Spleen (tissue), 7 donors: ENCODE results near the gene MAGEA9B.

ENCODE experiments used
- POLR2A ChIP-seq, 3 donors: fragments of 450-650 bp; IDR thresholded peaks; one replicate each; pipeline ENCODE4 v1.5.1; 2017; ENCODE audit warnings: antibody characterized with exemption in 3 of 3, mild to moderate bottlenecking in 1 of 3
- POLR2AphosphoS5 ChIP-seq, 3 donors: sonication (generic); formaldehyde crosslinking; IDR thresholded peaks; one replicate each; pipeline ENCODE4 v1.5.1; 2017; ENCODE audit warnings: antibody characterized with exemption in 3 of 3
- TF ChIP-seq, protein P1 (sequence below), 11 experiments: fragments of 200-600 bp in 7 of 11; fragments of 450-650 bp in 4 of 11; sonication (generic) in 4 of 11; IDR thresholded peaks in 8 of 11; conservative IDR thresholded peaks in 3 of 11; 1 replicate in 7 of 11; 2 replicates in 4 of 11; pipeline versions ENCODE4 v1.4.0 to v1.8.0; 2016 to 2021; ENCODE audit warnings: antibody characterized with exemption in 11 of 11, inconsistent platforms in 4 of 11, mild to moderate bottlenecking in 1 of 11
- donor health status: DM: no; HTN: no; CAD: no; lungs with moderate emphysema.
- donor health status: DM: no; HTN: no; CAD: no.
- donor health status: DM: no; HTN: no; CAD: no.

GRCh38 chrX:149610511-149610910, 23.3 kb upstream of the MAGEA9B start:
- TF ChIP-seq, protein P1, sequence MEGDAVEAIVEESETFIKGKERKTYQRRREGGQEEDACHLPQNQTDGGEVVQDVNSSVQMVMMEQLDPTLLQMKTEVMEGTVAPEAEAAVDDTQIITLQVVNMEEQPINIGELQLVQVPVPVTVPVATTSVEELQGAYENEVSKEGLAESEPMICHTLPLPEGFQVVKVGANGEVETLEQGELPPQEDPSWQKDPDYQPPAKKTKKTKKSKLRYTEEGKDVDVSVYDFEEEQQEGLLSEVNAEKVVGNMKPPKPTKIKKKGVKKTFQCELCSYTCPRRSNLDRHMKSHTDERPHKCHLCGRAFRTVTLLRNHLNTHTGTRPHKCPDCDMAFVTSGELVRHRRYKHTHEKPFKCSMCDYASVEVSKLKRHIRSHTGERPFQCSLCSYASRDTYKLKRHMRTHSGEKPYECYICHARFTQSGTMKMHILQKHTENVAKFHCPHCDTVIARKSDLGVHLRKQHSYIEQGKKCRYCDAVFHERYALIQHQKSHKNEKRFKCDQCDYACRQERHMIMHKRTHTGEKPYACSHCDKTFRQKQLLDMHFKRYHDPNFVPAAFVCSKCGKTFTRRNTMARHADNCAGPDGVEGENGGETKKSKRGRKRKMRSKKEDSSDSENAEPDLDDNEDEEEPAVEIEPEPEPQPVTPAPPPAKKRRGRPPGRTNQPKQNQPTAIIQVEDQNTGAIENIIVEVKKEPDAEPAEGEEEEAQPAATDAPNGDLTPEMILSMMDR (IDR thresholded peaks at IDR 0.05 in 8 of 11, conservative IDR thresholded peaks at IDR 0.05 in 3 of 11), result no peak
- TF ChIP-seq POLR2A (IDR thresholded peaks at IDR 0.05), result no peak
- TF ChIP-seq POLR2AphosphoS5 (IDR thresholded peaks at IDR 0.05), result no peak
